Urothelium cell line (cell line): Measurements from ENCODE around the gene LRRC1.

Experiments used
- DNase-seq: peaks from one replicate; pipeline ENCODE4 v3.0.0; 2011; ENCODE audit warnings: low spot score, mixed read lengths
- FAIRE-seq: peaks from 2 replicates; lab custom pipeline; 2011; peaks lifted over from hg19 to GRCh38; lab: Jason Lieb, UNC

The LRRC1 gene

GRCh38 chr6:53845280-53846195, 50.7 kb downstream of the LRRC1 start:
- no peak for FAIRE-seq
- no peak for DNase-seq

- FAIRE-seq = no peak
- no peak for DNase-seq
Measured at GRCh38 chr6:53846250-53846649, 51.4 kb downstream of the LRRC1 start.

- DNase-seq (no peak), FAIRE-seq (no peak)
Measured at GRCh38 chr6:53847796-53848314, 53.0 kb downstream of the LRRC1 start.

- FAIRE-seq (no peak), DNase-seq (no peak)
Measured at GRCh38 chr6:53850527-53850926, 55.7 kb downstream of the LRRC1 start.

GRCh38 chr6:53851561-53851960, 56.8 kb downstream of the LRRC1 start:
- FAIRE-seq (no peak), DNase-seq (no peak)

GRCh38 chr6:53852805-53853204, 58.0 kb downstream of the LRRC1 start:
- no peak for DNase-seq
- no peak for FAIRE-seq

GRCh38 chr6:53854843-53855567, 60.2 kb downstream of the LRRC1 start:
- FAIRE-seq (no peak), DNase-seq (no peak)

- FAIRE-seq = no peak
- no peak for DNase-seq
Measured at GRCh38 chr6:53855940-53856339, 61.1 kb downstream of the LRRC1 start.

- FAIRE-seq (no peak), DNase-seq (no peak)
Measured at GRCh38 chr6:53857318-53858094, 62.7 kb downstream of the LRRC1 start.

GRCh38 chr6:53858196-53858595, 63.4 kb downstream of the LRRC1 start:
- FAIRE-seq = no peak
- DNase-seq = no peak

- no peak for DNase-seq
- no peak for FAIRE-seq
Measured at GRCh38 chr6:53858913-53859312, 64.1 kb downstream of the LRRC1 start.

- FAIRE-seq = no peak
- no peak for DNase-seq
Measured at GRCh38 chr6:53860511-53860910, 65.7 kb downstream of the LRRC1 start.

- FAIRE-seq = no peak
- no peak for DNase-seq
Measured at GRCh38 chr6:53861518-53861917, 66.7 kb downstream of the LRRC1 start.

GRCh38 chr6:53862662-53863462, 68.1 kb downstream of the LRRC1 start:
- no peak for DNase-seq
- peak; percentile 37 for FAIRE-seq

- DNase-seq = no peak
- no peak for FAIRE-seq
Measured at GRCh38 chr6:53864781-53865180, 70.0 kb downstream of the LRRC1 start.

- FAIRE-seq (peak; percentile 61), DNase-seq (no peak)
Measured at GRCh38 chr6:53866226-53866625, 71.4 kb downstream of the LRRC1 start.

GRCh38 chr6:53868626-53869025, 73.8 kb downstream of the LRRC1 start:
- FAIRE-seq (peak; percentile 40), DNase-seq (no peak)

GRCh38 chr6:53869964-53870363, 75.2 kb downstream of the LRRC1 start:
- no peak for FAIRE-seq
- DNase-seq = no peak

GRCh38 chr6:53873922-53874321, 79.1 kb downstream of the LRRC1 start:
- DNase-seq (no peak), FAIRE-seq (no peak)

- no peak for FAIRE-seq
- DNase-seq = no peak
Measured at GRCh38 chr6:53874964-53875363, 80.2 kb downstream of the LRRC1 start.
